ENCODE data around the gene WHRN.

GRCh38 chr9:114500697-114501292, 4.5 kb downstream of the WHRN start:
- TF ChIP-seq CTCF (IDR thresholded peaks at IDR 0.05) (no peak), POLR2AphosphoS5 (IDR thresholded peaks at IDR 0.05) (no peak), POLR2A (IDR thresholded peaks at IDR 0.05) (no peak)

Measured in gastroesophageal sphincter (tissue), 3 donors.